ENCODE results near the gene SLC39A3.

DNA sequence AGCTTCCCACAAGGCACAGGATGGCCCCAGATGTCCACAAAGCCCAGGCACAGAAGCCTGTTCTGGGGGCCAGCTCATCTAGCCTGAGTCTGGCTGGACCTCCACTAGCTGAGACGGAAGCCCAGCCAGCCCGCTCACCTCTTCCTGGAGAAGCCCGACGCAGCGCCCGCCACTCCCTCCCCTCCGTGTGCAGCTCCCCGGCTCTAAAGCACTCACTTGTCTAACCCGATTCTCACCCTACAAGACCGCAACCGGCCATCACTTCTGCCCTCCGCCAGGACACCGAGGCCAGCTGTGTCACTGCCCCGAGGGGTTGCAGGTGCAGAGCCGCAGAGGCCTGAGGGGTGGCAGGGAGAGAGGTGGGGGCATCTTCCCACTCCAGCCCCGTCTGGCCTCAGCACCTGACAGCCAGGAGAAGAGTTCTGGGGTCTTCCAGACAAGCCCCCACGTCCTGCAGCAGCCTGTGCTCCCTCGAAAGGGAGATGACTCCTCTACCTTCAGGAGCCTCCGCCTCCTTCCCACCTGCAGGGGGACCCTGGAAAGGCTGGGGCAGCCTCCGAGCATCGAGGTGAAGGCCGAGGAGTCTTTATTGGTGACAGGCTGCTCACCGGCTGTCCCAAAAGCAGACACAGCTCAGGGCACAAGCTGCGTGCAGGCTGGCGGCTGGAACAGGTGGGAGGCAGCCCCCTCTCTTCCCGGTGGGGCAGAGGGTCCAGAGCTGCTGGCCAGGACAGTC lies 12.7 kb downstream of the SLC39A3 start:
- TF ChIP-seq EZH2 (IDR thresholded peaks at IDR 0.05; ENCODE audit: borderline replicate concordance) (no peak), EZH2phosphoT487 (IDR thresholded peaks at IDR 0.05; ENCODE audit: low read depth, severe bottlenecking, unreplicated experiment) (no peak)
- TF ChIP-seq, protein P1, sequence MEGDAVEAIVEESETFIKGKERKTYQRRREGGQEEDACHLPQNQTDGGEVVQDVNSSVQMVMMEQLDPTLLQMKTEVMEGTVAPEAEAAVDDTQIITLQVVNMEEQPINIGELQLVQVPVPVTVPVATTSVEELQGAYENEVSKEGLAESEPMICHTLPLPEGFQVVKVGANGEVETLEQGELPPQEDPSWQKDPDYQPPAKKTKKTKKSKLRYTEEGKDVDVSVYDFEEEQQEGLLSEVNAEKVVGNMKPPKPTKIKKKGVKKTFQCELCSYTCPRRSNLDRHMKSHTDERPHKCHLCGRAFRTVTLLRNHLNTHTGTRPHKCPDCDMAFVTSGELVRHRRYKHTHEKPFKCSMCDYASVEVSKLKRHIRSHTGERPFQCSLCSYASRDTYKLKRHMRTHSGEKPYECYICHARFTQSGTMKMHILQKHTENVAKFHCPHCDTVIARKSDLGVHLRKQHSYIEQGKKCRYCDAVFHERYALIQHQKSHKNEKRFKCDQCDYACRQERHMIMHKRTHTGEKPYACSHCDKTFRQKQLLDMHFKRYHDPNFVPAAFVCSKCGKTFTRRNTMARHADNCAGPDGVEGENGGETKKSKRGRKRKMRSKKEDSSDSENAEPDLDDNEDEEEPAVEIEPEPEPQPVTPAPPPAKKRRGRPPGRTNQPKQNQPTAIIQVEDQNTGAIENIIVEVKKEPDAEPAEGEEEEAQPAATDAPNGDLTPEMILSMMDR (IDR thresholded peaks at IDR 0.05; ENCODE audit: poor library complexity), result no peak
